HG02973 (cell line): ENCODE results near the gene CASP7.

ENCODE experiments used
- ATAC-seq: cut with Tn5 transposase; IDR thresholded peaks from one replicate; pipeline ENCODE4 v1.9.1; 2021; ENCODE audit warnings: moderate library complexity; ENCODE audit not compliant: unreplicated experiment

CASP7 gene

DNA sequence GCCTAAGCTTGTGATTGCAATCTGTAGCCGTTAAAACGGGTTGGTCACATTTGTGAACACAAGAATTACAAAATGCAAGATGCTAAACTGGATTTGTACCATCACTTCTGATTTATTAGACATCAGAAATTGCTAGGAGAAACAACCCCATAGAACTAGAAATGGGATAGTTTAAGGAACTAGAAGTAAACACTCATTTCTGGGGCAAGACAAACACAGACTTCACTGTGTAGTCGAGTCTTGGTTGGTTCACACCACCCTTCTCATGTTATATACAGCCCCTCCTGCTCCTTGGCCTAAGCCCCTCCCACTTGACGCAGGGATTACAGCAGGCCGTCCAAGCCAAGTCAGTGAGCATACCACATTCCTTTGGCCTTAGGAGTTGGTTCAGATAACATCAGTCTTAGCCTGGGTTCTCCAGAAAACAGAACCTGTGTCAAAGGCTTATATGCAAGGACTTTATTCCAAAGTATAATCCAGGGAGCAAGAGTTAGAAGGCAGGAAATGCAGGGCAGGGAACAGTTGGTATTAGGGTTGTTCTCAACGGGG, 13.8 kb upstream of the CASP7 start:
- no peak for ATAC-seq

DNA sequence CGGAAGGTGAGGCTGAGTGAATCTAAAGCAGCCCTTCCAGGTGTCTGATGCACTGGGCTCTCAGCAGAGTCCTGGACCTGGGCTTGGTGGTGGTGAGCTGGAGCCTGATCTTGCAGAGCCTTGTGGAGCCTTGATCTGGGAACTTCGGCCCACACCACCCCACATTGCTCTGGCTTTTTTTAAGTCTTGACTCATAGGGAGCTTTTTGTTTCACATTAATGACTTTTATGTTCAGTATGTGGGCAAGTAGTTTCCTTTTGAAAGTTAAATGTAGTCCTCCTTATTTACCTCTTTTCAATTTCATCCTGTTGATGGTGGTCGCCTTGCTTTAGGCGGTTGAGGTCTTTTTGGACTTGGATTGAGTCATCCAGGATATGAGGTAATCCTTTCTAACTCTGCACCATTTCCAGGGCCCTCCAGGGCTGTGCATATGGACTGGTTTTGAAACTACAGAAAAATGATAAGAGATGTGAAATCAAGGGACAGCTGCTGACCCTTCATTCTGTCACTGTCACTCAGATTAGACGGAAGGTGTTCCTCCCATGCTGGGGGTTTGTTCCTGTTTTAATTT, 12.9 kb upstream of the CASP7 start:
- peak; percentile 67 for ATAC-seq

DNA sequence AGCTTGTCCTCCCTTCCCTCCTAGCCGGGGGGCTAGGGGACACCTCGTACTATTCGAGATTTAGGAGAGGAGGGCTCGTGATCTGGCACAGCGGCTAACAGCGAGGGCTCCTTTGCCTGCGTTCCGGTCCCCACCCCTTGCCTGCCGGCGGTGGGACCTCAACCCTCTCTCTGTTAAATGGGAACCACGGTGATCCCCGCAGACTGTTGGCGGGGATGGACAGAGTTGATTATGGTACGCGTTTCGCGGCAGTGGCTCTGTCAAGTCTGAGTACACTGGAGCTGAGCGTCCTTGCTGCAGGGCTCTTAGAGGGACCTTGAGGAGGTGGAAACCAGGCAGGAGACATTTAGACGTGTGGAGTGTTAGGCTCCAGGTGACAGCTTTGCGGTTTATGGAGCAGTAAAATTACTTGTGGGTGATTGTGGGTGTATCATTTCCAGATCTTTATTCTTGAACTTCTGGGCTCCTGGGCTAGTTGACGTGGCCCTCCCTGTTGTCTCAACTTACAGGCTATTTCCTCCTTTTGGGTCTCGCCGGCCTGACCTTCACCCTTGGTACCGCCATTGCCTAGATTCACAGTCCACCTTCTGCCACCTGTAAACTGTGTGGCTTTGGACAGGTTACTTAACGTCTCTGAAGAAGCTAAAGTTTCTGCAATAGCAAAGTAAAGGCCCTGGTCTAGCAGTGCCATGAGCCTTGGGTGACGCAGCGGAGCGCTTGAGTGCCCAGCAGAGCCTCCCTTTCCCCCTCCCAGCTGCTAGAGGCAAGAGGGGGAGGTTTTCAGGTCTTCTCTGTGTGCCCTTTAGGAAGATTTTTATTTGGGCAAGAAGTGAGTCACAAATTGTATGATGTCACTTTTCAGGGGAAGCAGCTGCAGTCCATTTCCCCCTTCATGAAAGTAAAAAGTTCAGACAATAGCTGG, 739 bp downstream of the CASP7 start:
- ATAC-seq: peak; percentile 4

DNA sequence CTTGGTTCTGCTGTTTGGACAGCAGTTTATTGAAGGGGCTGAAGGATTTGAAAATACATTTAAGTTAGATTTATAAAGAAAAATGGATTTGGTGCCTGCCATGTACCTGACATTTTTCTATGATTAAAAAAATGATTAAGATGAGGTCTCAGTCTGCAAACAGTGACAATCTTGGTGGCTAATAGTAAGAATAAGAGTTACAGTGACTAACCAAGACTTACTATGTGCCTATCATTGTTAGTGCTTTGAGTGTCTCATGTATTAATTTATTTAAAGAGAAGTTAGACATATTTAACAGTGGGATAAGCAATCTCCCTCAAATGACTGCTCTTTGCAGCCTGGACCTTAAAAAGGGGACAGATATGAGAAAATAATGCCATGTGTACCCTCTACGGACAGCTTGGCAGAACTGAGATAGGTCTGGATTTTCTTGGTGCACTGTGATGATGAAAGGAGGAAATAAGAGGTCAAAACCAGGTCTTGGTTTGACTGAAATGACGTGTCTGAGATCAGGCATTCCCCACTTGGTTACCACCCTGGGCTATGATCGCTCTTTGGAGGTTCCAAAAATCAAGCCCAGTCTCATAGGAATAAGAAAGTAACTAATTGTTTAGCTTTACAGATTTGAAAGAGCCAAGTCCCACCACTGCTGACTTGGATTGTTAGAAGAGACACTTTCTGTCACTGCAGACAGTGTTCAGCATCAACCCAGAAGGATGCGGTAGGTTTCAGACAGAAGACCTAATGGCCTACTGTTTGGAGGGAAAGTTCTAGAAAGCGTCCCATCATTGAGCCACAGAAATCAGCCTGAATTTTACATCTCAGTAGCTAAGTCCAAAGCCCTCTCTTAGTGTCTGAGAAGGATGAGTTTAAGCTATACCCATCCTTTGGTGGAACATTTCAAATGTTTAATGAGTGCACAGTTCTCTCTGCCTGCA, 2.1 kb downstream of the CASP7 start:
- peak; percentile 61 for ATAC-seq

DNA sequence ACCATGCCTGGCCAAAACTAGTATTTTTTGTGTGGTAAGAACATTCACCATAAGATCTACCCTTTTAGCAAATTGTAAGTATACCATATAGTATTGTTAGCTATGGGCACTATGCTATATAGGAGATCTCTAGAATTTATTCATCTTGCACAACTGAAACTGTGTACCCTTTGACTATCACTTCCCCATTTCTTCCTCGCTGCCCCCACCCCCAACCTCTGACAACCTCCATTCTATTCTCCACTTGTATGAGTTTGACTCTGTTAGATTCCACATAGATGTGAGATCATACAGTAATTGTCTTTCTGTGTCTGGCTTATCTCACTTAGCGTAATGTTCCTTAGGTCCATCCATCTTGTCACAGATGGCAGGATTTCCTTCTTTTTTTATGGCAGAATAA, 3.6 kb downstream of the CASP7 start:
- no peak for ATAC-seq

DNA sequence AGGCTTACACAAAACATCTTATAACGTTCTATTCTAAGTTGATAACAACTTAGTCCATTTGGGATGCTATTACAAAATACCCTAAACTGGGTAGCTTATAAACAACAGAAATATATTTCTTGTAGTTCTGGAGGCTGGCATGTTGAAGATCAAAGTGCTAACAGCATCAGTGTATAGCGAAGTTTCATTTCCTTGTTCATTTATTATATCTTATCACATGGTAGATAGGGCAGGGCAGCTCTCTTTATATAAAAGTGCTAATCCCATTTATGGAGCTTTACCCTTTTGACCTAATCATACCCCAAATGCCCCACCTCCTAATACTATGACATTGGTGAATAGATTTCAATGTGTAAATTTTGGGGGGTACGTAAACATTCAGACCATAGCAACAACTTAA, 6.3 kb downstream of the CASP7 start:
- no peak for ATAC-seq

DNA sequence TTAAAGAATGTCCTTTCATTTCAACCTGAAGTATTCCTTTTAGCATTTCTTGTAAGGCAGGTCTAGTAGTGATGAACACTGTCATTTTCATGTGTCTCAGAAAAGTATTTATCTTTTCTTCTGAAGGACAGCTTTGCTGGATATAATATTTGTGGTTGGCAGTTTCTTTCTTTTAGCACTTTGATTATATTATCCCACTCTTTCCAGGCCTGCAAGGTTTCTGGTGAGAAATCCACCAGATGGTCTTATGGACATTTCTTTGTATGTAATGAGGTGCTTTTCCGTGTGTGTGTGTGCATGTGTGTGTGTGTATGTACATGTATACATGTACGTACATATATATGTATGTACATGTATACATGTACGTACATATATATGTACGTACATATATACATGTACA, 7.3 kb downstream of the CASP7 start:
- no peak for ATAC-seq

DNA sequence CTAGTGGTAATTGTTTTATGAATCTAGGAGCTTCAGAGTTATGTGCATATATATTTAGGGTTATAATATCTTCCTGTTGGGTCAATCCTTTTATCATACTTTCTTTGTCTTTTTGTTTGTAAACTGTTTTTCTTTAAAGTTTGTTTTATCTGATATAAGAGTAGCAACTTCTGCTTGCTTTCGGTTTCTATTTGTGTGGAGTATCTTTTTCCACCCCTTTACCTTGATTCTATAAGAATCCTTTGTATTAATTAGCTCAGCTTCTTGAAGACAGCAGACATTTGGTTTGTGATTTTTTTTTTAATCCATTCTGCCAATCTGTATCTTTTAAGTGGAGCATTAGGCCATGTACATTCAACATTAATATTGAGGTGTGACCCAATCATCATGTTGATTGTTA, 9.3 kb downstream of the CASP7 start:
- ATAC-seq: no peak

DNA sequence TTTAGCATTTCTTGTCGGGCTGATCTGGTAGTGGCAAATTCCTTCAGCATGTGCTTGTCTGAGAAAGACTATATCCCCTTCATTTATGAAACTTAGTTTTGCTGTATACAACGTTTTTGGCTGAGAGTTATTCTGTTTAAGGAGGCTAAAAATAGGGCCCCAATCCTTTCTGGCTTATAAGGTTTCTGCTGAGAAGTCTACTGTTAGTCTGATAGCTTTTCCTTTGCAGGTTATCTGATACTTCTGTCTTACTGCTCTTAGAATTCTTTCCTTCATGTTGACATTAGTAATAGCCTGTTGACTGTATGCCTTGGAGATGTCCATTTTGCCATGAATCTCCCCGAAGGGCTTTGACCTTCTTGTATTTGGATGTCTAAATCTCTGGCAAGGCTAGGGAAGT, 9.9 kb downstream of the CASP7 start:
- ATAC-seq: no peak

DNA sequence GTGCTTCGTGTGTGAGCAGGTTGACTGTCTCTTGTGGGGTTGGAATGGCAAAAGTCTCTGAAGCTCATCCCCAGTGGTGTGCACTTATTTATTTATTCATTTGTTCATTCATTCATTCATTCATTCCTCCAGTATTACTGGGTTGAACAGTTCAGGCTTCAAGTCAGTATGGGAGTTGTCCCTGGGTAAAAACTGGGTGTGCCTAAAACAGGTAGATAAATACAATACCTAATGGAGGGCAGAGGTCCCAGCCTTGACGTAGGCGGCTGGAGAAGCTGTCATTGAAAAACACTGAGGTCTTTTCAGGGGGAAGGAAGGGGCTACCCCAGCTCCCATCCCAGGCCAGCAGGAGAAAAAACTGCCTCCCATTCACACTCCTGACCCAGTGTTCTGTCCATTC, 11.0 kb downstream of the CASP7 start:
- ATAC-seq: no peak

DNA sequence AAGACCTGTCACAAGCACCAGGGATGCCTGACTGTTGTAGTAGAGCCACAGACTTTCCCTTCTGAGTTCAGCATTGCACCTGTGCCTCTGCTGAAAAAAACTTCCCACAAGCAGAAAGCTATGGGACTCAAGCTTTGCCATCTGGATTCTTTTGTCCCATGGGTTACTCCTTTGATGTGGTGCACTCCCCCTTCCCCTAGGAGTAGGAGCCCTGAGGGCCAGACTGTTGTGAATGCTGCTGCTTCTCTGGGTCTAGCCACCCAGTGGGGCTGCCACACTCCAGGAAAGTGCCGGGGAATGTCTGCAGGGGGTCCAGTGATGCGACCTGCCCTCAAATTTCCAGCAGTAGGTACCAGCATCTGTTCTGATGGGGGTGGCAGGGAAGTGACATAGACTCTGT, 11.7 kb downstream of the CASP7 start:
- ATAC-seq: no peak

DNA sequence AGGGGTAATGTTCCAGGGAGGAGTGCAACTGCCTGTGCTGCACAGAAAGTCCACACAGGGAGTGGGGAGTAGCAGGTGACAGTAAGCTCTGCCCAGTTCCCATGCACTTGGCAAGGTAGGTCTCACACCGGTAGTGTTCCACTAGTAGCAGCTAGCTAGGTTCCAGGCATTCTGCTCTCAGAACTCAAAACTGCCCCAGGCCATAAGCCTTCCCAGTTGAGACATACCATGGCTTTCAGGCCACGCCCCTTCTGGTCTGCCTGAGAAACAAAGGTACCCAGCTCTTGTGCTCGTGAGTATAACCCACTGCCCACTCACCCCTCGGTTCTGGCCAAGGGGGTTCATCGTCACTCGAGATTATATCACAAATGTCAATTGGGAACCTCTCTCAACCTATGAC, 12.6 kb downstream of the CASP7 start:
- ATAC-seq: no peak

DNA sequence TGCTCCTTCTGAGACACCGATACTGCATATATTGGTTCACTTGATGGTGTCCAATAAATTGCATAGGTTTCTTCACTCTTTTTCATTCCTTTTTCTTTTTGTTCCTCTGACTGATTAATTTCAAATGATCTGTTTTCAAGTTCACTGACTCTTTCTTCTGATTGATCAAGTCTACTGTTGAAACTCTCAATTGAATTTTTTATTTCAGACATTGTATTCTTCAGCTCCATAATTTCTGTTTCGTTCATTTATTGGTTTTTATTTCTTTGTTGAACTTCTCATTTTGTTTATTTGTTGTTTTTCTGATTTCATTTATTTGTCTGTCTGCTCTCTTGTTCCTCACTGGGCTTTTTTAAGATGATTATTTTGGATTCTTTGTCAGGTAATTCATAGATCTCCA, 13.6 kb downstream of the CASP7 start:
- no peak for ATAC-seq

DNA sequence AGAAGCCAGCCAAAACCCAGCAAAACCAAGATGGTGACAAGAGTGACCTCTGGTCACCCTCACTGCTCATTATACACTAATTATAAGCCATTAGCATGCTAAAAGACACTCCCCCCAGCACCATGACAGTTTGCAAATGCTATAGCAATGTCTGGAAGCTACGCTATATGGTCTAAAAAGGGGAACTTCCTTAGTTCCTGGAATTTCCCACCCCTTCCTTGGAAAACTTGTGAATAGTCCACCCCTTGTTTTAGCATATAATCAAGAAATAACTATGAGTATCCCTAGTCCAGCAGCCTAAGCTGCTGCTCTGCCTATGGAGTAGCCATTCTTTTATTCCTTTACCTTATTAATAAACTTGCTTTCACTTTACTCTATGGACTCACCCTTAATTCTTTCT, 16.0 kb downstream of the CASP7 start:
- no peak for ATAC-seq

DNA sequence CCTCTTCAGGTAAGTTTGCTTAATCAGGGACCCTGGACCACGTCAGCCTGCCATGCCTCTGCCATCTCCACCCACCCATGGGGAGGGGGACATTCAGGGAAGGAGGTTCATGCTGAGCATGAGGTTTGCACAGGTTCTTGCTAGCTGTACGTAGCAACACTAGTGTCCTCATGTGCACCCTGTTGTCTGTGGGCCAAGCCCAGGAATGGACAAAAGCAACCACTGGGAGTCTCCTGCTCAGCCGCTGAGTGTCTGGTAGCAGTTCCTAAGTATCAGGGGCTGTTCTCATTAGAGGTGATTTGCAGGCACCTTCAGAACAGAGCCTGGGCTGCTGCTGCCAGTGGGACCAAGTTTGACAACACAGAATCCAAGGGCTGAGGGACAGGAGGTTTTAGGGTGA, 17.9 kb downstream of the CASP7 start:
- no peak for ATAC-seq

DNA sequence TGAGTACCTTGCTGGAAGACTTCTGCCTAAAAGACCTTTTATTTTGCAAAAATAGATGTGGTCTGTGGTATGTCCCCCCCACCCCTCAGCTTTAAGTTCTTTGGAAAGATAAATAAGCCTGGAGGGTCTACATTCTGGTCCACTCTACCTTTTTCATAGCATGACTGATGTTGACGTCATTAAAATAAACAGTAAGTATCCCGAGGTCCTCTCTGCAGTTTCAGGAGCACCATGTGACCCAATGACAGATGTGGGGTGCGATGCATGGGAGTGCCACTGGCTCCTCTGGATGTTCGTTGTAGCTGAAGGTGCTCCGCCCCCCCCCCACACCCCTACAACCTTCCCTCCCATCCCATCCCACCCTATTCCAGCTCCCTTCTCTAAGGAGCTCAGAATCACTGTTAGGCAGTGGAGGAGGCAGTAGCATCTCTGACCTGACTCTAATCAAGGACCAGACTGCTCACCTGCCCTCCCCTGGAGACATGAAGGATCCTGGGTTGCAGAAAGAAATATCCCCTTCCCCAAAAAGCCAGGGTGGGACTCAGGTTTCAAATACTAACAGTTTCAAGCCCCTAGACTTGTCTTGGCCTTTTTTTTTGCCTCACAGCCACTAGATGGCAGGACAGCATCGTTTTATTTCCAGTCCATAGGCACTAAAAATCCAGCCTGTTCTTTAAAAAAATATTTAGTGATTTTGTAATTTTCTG, 25.1 kb downstream of the CASP7 start:
- ATAC-seq: peak; percentile 48

DNA sequence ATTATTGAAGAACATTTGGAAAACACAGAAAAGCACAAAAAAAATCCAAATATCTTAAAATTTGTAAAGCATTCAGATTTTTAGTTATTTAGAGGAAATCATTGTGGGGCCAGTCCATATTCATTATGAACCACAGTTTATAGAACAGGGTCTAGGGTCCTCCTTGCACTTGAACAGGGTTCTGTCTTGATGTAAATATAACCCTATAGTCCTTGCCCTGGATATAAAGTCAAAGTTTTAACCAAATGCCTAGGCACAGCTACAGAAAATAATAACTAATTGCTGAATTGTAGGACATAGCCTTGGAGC, 25.6 kb downstream of the CASP7 start:
- ATAC-seq: no peak

DNA sequence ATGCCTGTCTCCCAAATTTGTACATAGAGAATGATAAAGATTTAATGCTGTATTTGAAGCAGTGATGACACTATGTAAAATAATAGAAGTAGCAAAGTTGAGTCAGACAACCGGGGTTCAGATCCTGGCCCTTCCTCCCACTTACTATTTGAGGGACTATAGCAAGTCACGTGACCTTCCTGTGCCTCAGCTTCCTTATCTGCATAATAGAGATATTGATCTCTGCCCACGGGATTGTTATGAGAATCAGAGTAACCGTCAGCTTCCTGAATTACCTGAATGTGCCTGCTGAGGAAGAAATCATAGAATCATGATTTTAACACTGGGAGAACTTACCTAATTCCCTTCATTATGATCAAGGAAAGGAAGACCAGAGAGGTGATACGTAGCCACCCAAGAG, 26.9 kb downstream of the CASP7 start:
- no peak for ATAC-seq

DNA sequence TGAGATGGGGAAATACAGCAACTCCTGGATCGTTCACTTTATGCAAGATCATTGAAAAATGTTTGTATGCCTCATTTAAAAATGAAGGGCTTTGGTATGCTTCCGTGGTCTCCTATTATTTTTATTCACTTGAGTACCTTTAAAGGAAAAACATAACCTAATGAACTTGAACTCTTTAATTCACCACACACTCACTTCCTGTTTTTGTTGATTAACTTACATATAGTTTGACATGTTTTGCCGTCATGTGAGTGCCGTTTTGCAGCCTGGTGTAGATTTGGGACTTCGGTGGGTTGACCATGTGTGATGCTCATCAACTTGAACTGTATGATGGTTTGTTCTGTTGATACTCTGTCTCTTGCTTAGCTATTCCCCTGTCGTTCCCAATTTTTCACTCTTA, 28.9 kb downstream of the CASP7 start:
- ATAC-seq: no peak

DNA sequence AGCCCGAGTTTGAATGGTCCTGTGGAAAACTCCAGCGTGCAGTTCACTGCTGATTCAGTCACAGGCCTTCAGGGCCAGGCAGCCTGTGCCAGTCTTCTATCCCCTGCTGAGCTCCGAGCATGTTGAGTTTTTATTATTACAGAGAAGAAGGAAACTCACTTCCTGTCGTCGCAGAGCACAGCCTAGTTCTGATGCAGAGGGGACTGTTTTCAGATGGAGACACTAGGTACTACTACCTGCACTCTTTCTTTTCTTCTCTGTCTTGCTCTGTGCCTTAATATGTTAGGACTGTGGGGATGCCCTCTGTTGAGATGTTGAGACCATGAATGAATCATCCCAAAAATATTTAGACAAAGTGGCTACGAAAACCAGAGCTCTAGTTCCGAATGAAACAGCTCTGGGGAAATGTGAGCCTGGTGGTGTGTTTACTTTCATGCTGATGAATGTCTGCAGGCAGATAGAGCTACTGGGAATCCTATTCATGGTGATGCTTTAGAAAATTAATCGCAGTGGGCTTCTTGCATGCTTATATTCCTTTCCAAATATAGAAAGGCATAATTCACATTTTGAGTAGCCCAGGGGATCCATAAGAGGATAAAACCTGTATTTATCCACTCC, 29.6 kb downstream of the CASP7 start:
- no peak for ATAC-seq
